Lung (tissue), 12 donors: ENCODE measurements around the gene ZNF684. TPM values are rescaled to one million over a fixed set of nuclear protein-coding genes. Genes with fewer than 3 reads are reported as not detected.

ENCODE experiments used
- ATAC-seq: fragments of 200-7000 bp; cut with Tn5 transposase; one replicate; pipeline ENCODE4 v1.9.1; 2020; ENCODE audit warnings: moderate number of reproducible peaks; ENCODE audit not compliant: insufficient read depth, low FRiP score
- DNase-seq, 3 donors: peaks; one replicate each; pipeline ENCODE4 v3.0.0-alpha.2; 2013 to 2017
- H3K27ac ChIP-seq, 2 donors: one replicate each; pipeline ENCODE4 v1.5.1; 2013; ENCODE audit warnings: mild to moderate bottlenecking in 2 of 2, moderate library complexity in 2 of 2, control low read depth in 1 of 2, inconsistent platforms in 1 of 2, low read depth in 1 of 2, low read length in 1 of 2
- H3K27me3 ChIP-seq, 3 donors: one replicate each; pipeline ENCODE4 v1.5.1; 2013; ENCODE audit warnings: low read length in 2 of 3; ENCODE audit not compliant: control insufficient read depth in 3 of 3, insufficient read depth in 3 of 3
- H3K36me3 ChIP-seq, 4 donors: one replicate each; pipeline ENCODE4 v1.5.1; 2013; ENCODE audit warnings: low read length in 4 of 4, mild to moderate bottlenecking in 1 of 4, moderate library complexity in 1 of 4; ENCODE audit not compliant: control insufficient read depth in 4 of 4, insufficient read depth in 4 of 4
- H3K4me1 ChIP-seq, 5 donors: one replicate each; pipeline ENCODE4 v1.5.1; 2013; ENCODE audit warnings: low read length in 5 of 5, mild to moderate bottlenecking in 2 of 5, moderate library complexity in 1 of 5; ENCODE audit not compliant: control insufficient read depth in 5 of 5, insufficient read depth in 5 of 5
- H3K4me3 ChIP-seq: one replicate; pipeline ENCODE4 v1.5.1; 2013; ENCODE audit warnings: mild to moderate bottlenecking, control low read depth, moderate library complexity
- H3K9ac ChIP-seq, 2 donors: one replicate each; pipeline ENCODE4 v1.5.1; 2013; ENCODE audit warnings: low read length in 2 of 2, control low read depth in 1 of 2; ENCODE audit not compliant: insufficient read depth in 1 of 2
- H3K9me3 ChIP-seq, 4 donors: one replicate each; pipeline ENCODE4 v1.5.1; 2013; ENCODE audit warnings: low read length in 3 of 4, mild to moderate bottlenecking in 1 of 4, moderate library complexity in 1 of 4; ENCODE audit not compliant: control insufficient read depth in 4 of 4, insufficient read depth in 3 of 4
- WGBS, 2 donors: extraction: QIAGEN DNeasy Blood & Tissue Kit; methylation state at CpG; one replicate each; pipeline ENCODE4 v1.1.7; 2013; 5-methylcytosine and 5-hydroxymethylcytosine counted together
- polyA plus RNA-seq, 2 donors: library from polyadenylated mRNA; stranded (reverse); fragments of 200-250 nt; gene quantifications; one replicate each; pipeline ENCODE4 v1.2.1, GENCODE V29; 2013
- total RNA-seq, 2 donors: library from RNA; depleted of rRNA in 1 of 2; stranded (reverse); fragments of >200 nt in 1 of 2; gene quantifications; one replicate each; pipeline ENCODE4 v1.2.1, GENCODE V29; 2014 to 2021
- TF ChIP-seq, protein P1 (sequence below): IDR thresholded peaks from 2 replicates; pipeline ENCODE4 v1.5.1; 2012; ENCODE audit warnings: mild to moderate bottlenecking; ENCODE audit errors: control extremely low read depth, extremely low read depth
- donor health status: control.
- donor health status: control.
- donor health status: Bipolar disorder and iron deficiency.
- donor health status: healthy.
- donor health status: DM: yes; HTN: yes; CAD: no.

Gene ZNF684
- total and polyA plus RNA-seq, 4 donors, result 1.7 to 5.2 (median 4.0) TPM

DNA sequence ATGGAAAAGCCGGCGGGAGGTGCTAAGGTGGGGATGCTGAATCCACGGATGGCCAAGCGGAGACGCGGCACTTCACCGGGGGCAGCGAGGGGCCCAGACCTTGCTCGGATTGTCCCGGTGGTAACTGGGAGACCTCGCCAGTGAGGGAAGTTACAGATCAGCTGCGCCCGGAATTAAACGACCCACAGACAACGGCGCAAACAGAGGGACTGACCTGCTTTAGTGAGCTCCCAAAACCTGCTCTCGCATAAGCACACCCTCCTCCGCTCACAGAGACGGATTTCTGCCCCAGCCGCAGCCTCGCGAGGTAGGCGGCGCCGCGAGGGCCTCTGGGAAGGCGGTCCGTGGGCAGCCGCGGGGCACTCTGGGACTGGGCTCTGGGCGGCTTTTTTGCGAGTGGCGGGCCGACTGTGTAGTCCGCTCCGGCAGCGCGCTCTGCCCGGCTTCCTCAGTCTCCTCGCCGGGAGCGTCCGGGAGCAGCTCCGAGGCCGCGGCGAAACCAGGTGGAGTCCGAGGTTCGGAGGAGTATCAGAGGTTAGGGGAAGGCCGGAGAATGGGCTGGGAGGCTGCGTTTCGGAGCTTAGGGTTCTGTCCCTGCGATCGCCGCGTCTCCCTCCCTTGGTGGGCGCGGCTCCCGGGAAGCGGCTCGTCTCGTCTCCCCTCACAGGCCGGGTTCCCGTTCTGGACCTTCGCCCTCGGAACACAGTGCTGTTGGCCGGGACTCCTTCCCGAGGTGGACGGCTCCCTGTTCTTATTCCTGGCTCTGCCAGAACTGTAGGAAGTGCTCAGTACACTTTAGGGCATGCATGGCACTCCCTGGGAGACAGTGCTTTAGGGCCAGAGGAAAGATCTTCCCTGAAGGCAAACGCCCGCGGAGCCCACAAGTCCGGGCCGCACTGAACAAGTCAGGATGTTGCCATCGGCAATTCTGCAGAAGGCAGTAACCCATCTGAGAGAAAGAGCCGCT, 22.8 kb upstream of the ZNF684 start, which contains the start of gene EXO5:
TSS of gene EXO5 (plus strand) at position 393 of the 967 bp plus-strand sequence. CDS start 5,778 bp downstream, outside the sequence.
- WGBS, 2 donors, result 0 to 1% methylated on average over 76 of the region's 76 CpGs
- ATAC-seq, result peak; percentile 98
- H3K27me3 ChIP-seq, result no peaks in the 10 kb centered on the region

DNA sequence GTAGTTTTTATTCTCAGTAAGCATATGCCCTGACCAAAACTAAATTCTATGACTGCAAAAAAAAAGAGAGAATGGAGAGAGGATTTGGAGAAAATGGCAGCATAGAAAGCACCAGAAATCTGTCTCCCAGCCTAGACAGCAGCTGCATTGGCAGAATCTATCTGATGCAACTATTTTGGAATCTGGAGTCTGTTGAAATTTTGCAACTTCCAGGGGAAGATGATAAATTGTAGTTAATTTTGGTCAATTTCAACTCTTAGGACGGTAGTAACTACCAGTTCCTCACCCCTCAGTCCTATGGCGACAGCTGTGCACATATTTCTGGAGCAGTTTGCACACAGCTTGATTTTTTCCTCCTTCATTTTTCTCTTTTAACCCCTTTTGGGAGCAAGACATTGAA, 11.9 kb upstream of the ZNF684 start:
- H3K27ac ChIP-seq, result no peak overlapping the region
- DNase-seq (no peak), ATAC-seq (no peak)
- no peaks in the 10 kb centered on the region for H3K27me3 ChIP-seq
- TF ChIP-seq, protein P1, sequence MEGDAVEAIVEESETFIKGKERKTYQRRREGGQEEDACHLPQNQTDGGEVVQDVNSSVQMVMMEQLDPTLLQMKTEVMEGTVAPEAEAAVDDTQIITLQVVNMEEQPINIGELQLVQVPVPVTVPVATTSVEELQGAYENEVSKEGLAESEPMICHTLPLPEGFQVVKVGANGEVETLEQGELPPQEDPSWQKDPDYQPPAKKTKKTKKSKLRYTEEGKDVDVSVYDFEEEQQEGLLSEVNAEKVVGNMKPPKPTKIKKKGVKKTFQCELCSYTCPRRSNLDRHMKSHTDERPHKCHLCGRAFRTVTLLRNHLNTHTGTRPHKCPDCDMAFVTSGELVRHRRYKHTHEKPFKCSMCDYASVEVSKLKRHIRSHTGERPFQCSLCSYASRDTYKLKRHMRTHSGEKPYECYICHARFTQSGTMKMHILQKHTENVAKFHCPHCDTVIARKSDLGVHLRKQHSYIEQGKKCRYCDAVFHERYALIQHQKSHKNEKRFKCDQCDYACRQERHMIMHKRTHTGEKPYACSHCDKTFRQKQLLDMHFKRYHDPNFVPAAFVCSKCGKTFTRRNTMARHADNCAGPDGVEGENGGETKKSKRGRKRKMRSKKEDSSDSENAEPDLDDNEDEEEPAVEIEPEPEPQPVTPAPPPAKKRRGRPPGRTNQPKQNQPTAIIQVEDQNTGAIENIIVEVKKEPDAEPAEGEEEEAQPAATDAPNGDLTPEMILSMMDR, result no peak
- no peaks in the 10 kb centered on the region for H3K4me1 ChIP-seq
- no peak overlapping the region for H3K9ac ChIP-seq
- no peak overlapping the region for H3K4me3 ChIP-seq
- peaks cover 5 to 22% (median 11%) of the 10 kb centered on the region in 4 donors for H3K36me3 ChIP-seq
- H3K9me3 ChIP-seq, result peaks cover 5 to 30% (median 13%) of the 10 kb centered on the region in 4 donors
- 33 to 65% methylated on average over 2 of the region's 2 CpGs for WGBS, 2 donors

More for the DNA sequence above, 22.8 kb upstream of the ZNF684 start, which contains the start of gene EXO5:
- TF ChIP-seq, protein P1, result no peak
- Histone ChIP-seq H3K4me1 (peaks cover 0 to 7% (median 3%) of the 10 kb centered on the region in 5 donors), H3K27ac (peak within 1 kb of the TSS; percentile 63 to 79), H3K4me3 (peak within 1 kb of the TSS; percentile 70), H3K36me3 (peaks cover 0 to 8% (median 4%) of the 10 kb centered on the region in 4 donors), H3K9me3 (peaks cover 0 to 11% (median under 1%) of the 10 kb centered on the region in 4 donors), H3K9ac (peak within 1 kb of the TSS; percentile 72 to 87)
- DNase-seq, result peak; percentile 82 to 85 (median 84)

DNA sequence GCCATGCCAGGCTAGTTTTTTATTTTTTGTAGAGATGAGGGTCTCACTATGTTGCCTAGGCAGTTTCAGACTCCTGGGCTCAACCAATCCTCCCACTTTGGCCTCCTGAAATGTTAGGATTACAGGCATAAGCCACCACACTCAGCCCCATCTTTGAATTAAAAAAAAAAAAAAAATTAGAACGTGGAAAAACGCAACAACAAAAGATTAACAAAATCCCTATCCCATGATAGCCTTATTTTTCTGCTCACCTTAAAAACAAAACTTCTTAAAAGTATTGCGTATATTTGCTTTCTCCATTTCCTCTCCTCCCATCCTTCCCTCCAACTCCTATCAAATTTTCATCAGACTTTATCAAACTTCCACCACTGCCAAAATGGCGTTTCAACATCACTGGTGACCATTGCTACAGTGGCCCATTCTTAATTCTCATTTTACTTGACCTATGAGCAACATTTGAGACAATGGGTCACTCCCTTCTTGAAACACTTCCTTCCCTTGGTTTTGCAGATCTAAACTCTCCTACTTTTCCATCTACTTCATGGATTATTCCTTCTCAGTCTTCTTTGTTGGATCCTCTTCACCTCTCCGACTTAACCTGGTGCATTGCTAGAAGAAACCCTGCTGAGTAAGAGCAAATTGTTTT, 579 bp upstream of the ZNF684 start:
- WGBS, 2 donors, result 18 to 31% methylated on average over 5 of the region's 5 CpGs

More for the DNA sequence above, 579 bp upstream of the ZNF684 start:
- H3K4me3 ChIP-seq, result peak overlapping the region; percentile 57
- H3K36me3 ChIP-seq, result peaks cover 0 to 4% (median 0%) of the 10 kb centered on the region in 4 donors
- TF ChIP-seq, protein P1, result no peak
- H3K9me3 ChIP-seq, result no peaks in the 10 kb centered on the region
- H3K27ac ChIP-seq, result peak overlapping the region; percentile 84 to 90
- H3K4me1 ChIP-seq, result peaks cover 0 to 19% (median 3%) of the 10 kb centered on the region in 5 donors
- DNase-seq (peak in 2 of 3 donors; percentile 14 to 58), ATAC-seq (no peak)
- H3K9ac ChIP-seq, result peak overlapping the region; percentile 75 to 90
- no peaks in the 10 kb centered on the region for H3K27me3 ChIP-seq
